Muscle of leg (tissue), 11 donors: ENCODE measurements around the gene PRKCA. TPM values are rescaled to one million over a fixed set of nuclear protein-coding genes. Genes with fewer than 3 reads are reported as not detected.
A peak's percentile ranks its signal among the peaks of the same experiment; 100 is the strongest.
"Not testable (repeated sequence)": the region's sequence is repeated elsewhere in the genome, so short reads cannot be mapped to it uniquely, and the experiment has no call there.

ENCODE experiments used
- DNase-seq: peaks from one replicate; pipeline ENCODE4 v3.0.0; 2013
- H3K27ac ChIP-seq: one replicate; pipeline ENCODE4 v1.5.1; 2013; ENCODE audit warnings: mild to moderate bottlenecking, low read length, control low read depth
- H3K27me3 ChIP-seq: one replicate; pipeline ENCODE4 v1.6.1; 2013; ENCODE audit warnings: low read length; ENCODE audit not compliant: control insufficient read depth, insufficient read depth
- H3K36me3 ChIP-seq: one replicate; pipeline ENCODE4 v1.6.1; 2013; ENCODE audit warnings: low read length; ENCODE audit not compliant: control insufficient read depth, insufficient read depth
- H3K4me1 ChIP-seq: one replicate; pipeline ENCODE4 v1.6.1; 2013; ENCODE audit warnings: low read length; ENCODE audit not compliant: control insufficient read depth, insufficient read depth
- H3K4me3 ChIP-seq: one replicate; pipeline ENCODE4 v1.5.1; 2013; ENCODE audit warnings: low read length, control low read depth
- H3K9me3 ChIP-seq: replicated peaks from 2 replicates; pipeline ENCODE4 v1.6.1; 2013; ENCODE audit warnings: low read depth, low read length; ENCODE audit not compliant: control insufficient read depth
- WGBS: methylation state at CpG from one replicate; pipeline ENCODE4 v1.1.5; 2013; ENCODE audit warnings: missing lambda C conversion rate; ENCODE audit not compliant: insufficient coverage; 5-methylcytosine and 5-hydroxymethylcytosine counted together
- polyA plus RNA-seq, 8 donors: library from polyadenylated mRNA; unstranded; fragments of 120-200 nt; gene quantifications; one replicate each; pipeline versions ENCODE4 v1.2.1 to v1.2.3, GENCODE V29; 2013; ENCODE audit warnings: inconsistent platforms in 1 of 8, low replicate concordance in 1 of 8; ENCODE audit not compliant: insufficient read length in 8 of 8, insufficient read depth in 1 of 8
- total RNA-seq: library from RNA; stranded (reverse); fragments of 120-200 nt; gene quantifications from one replicate; pipeline ENCODE4 v1.2.4, GENCODE V29; 2013

The PRKCA gene
- total and polyA plus RNA-seq, 9 donors: 2.3 to 6.5 (median 3.5) TPM

DNA sequence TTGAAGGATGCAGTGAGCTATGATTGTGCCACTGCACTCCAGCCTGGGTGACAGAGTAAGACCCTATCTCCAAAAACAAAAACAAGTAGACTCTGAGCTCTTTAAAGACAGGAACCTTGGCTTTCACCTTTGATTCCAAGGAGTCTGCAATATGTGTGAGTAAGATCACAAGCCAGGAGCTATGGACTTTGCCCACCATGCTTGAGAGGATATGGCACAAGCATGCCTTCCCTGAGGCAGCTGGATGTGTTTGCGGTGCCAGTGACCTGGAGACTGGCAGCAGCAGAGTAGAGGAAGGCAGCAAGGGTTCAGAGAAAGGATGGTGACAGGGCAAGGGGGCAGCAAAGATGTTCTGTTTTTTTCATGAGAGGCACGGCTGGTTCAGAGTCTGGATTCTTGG, 14.5 kb upstream of the PRKCA start:
- Histone ChIP-seq H3K36me3 (no peaks in the 10 kb centered on the region), H3K9me3 (no peaks in the 10 kb centered on the region), H3K4me3 (no peak overlapping the region), H3K27ac (no peak overlapping the region), H3K27me3 (no peaks in the 10 kb centered on the region), H3K4me1 (no peaks in the 10 kb centered on the region)
- no peak for DNase-seq
- WGBS: 94% methylated on average over 2 of the region's 2 CpGs

DNA sequence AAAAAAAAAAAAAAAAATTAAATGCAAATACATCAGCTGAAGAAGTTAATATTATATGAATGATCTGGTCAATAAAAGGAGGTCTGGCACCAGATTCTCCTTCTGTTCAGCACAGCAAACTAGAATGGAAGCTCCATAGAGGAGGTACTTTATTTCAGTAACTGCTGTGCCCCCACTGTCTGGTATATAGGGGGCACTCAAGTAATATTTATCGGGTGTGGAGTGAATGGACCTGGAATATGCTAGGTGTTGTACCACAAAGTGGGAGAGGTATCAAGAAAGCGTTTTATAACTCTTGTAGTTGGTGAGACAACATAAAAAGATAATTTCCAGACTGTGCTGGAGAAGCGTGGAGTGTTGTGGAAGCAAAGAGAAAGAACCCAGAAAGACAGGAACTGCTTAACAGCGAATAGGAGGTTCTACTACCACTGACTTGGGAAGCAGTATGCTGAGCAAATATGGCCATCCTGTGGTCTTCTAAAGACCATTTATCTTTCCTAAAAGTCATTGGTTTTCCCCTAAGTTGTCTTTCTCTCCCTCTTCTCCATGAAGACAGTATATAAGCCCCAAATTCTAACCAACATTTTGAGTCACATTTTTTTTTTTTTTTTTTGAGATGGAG, 12.2 kb upstream of the PRKCA start:
- no peaks in the 10 kb centered on the region for H3K4me1 ChIP-seq
- no peaks in the 10 kb centered on the region for H3K9me3 ChIP-seq
- WGBS: 87% methylated on average over 4 of the region's 4 CpGs
- no peak for DNase-seq
- no peak overlapping the region for H3K27ac ChIP-seq
- H3K27me3 ChIP-seq: no peaks in the 10 kb centered on the region
- H3K4me3 ChIP-seq: no peak overlapping the region
- no peaks in the 10 kb centered on the region for H3K36me3 ChIP-seq

GRCh38 chr17:66292353-66292752, 10.1 kb upstream of the PRKCA start:
- DNase-seq: no peak
- Histone ChIP-seq H3K9me3 (no peaks in the 10 kb centered on the region), H3K27me3 (no peaks in the 10 kb centered on the region), H3K4me3 (no peak overlapping the region), H3K27ac (no peak overlapping the region), H3K36me3 (no peaks in the 10 kb centered on the region), H3K4me1 (no peaks in the 10 kb centered on the region)
- WGBS: no CpG with 5 or more reads among the region's 3 CpGs

GRCh38 chr17:66296289-66296725, 6.1 kb upstream of the PRKCA start:
- H3K27ac ChIP-seq: no peak overlapping the region
- no peak for DNase-seq
- no CpG with 5 or more reads among the region's 6 CpGs for WGBS
- H3K9me3 ChIP-seq: no peaks in the 10 kb centered on the region
- no peaks in the 10 kb centered on the region for H3K36me3 ChIP-seq
- no peak overlapping the region for H3K4me3 ChIP-seq
- H3K27me3 ChIP-seq: peaks cover 12% of the 10 kb centered on the region
- H3K4me1 ChIP-seq: no peaks in the 10 kb centered on the region

- DNase-seq, H3K27ac ChIP-seq, H3K9me3 ChIP-seq, H3K36me3 ChIP-seq, H3K4me3 ChIP-seq, H3K4me1 ChIP-seq: not testable (repeated sequence)
- peaks cover 17% of the 10 kb centered on the region for H3K27me3 ChIP-seq
- WGBS: 92% methylated on average over 2 of the region's 9 CpGs
Observed at GRCh38 chr17:66297443-66297842, 5.0 kb upstream of the PRKCA start.

- no peaks in the 10 kb centered on the region for H3K36me3 ChIP-seq
- WGBS: 100% methylated on average over 1 of the region's 4 CpGs
- H3K9me3 ChIP-seq: no peaks in the 10 kb centered on the region
- no peak overlapping the region for H3K4me3 ChIP-seq
- H3K27ac ChIP-seq: no peak overlapping the region
- H3K4me1 ChIP-seq: peaks cover 7% of the 10 kb centered on the region
- no peak for DNase-seq
- peaks cover 23% of the 10 kb centered on the region for H3K27me3 ChIP-seq
Observed at GRCh38 chr17:66299711-66300110, 2.7 kb upstream of the PRKCA start.

GRCh38 chr17:66300956-66301355, 1.5 kb upstream of the PRKCA start:
- Histone ChIP-seq H3K36me3 (no peaks in the 10 kb centered on the region), H3K27me3 (peaks cover 23% of the 10 kb centered on the region), H3K9me3 (no peaks in the 10 kb centered on the region), H3K4me3 (no peak overlapping the region), H3K27ac (no peak overlapping the region), H3K4me1 (peaks cover 7% of the 10 kb centered on the region)
- 88% methylated on average over 3 of the region's 8 CpGs for WGBS
- no peak for DNase-seq

GRCh38 chr17:66301367-66301863, 998 bp upstream of the PRKCA start:
- WGBS: 53% methylated on average over 3 of the region's 14 CpGs
- Histone ChIP-seq H3K27me3 (peaks cover 23% of the 10 kb centered on the region), H3K27ac (no peak overlapping the region)

DNA sequence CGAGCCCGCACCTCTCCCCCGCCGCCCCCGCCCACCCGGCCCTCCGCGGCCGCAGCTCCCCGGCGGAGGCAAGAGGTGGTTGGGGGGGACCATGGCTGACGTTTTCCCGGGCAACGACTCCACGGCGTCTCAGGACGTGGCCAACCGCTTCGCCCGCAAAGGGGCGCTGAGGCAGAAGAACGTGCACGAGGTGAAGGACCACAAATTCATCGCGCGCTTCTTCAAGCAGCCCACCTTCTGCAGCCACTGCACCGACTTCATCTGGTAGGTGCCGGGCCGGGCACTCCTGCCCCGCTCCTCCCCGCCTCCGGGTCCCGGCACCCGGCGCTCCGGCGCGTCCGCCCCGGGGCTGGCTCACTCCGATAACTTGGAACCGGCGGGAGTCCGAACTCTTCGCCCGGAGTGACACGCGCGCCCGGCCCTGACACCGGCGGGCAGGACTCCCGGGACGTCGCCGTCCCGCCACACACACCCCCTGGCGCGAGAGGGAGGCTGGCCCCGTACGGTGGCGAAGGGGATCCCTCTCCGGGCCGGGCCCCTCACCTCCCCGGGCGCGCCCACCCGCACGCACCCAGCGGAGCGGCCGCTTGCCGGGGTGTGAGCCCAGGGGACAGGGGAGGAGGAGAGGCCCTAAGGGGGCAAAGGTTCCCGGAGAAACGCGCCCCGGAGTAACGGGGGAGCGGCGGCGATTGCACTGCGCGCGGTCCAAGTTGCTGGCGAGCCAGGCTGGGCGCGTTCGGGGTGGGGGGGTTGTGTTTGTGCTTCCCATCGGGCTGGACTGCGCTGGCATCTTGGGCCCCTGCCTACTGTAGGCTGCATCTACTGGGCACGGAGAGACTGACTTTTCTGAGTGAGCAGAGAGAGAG, 581 bp downstream of the PRKCA start:
- Histone ChIP-seq H3K9me3 (no peaks in the 10 kb centered on the region), H3K4me1 (peaks cover 7% of the 10 kb centered on the region), H3K27ac (no peak overlapping the region), H3K36me3 (no peaks in the 10 kb centered on the region), H3K4me3 (peak overlapping the region; percentile 61), H3K27me3 (peaks cover 23% of the 10 kb centered on the region)
- peak; percentile 52 for DNase-seq
- under 1% methylated on average over 78 of the region's 91 CpGs for WGBS

More at GRCh38 chr17:66301367-66301863, 998 bp upstream of the PRKCA start:
- Histone ChIP-seq H3K9me3 (no peaks in the 10 kb centered on the region), H3K36me3 (no peaks in the 10 kb centered on the region), H3K4me1 (peaks cover 7% of the 10 kb centered on the region), H3K4me3 (peak overlapping the region; percentile 71)
- no peak for DNase-seq
